K562 (cell line): ENCODE data around the gene ZNF837. TPM values are rescaled to one million over a fixed set of nuclear protein-coding genes. Genes with fewer than 3 reads are reported as not detected.

Experiments used
- ARID3B ChIP-seq: fragments of 250-450 bp; sonication (Bioruptor Pico); IDR thresholded peaks from 2 replicates; pipeline ENCODE4 v1.4.0; 2020; ENCODE audit warnings: borderline replicate concordance
- ASH1L ChIP-seq: fragments of 450-650 bp; IDR thresholded peaks from 2 replicates; pipeline ENCODE4 v1.6.1; 2018; ENCODE audit warnings: borderline replicate concordance, mild to moderate bottlenecking, low read depth; ENCODE audit not compliant: partially characterized antibody
- DIDO1 ChIP-seq: fragments of 450-650 bp; IDR thresholded peaks from 2 replicates; pipeline ENCODE4 v1.6.1; 2016; ENCODE audit warnings: low read depth, missing biosample characterization, missing genetic modification characterization
- ERF ChIP-seq: fragments of 450-650 bp; formaldehyde crosslinking; IDR thresholded peaks from 2 replicates; pipeline ENCODE4 v1.4.0; 2020; ENCODE audit warnings: mild to moderate bottlenecking, mixed read lengths
- FOSL1 ChIP-seq: fragments of 200-800 bp; sonication (Bioruptor generic); conservative IDR thresholded peaks from 2 replicates; pipeline ENCODE4 v1.6.1; 2016; ENCODE audit warnings: missing genetic modification characterization, missing compliant biosample characterization
- GMEB1 ChIP-seq: fragments of 250-450 bp; sonication (Bioruptor Pico); IDR thresholded peaks from 2 replicates; pipeline ENCODE4 v1.4.0; 2020; ENCODE audit warnings: mild to moderate bottlenecking
- MBD1 ChIP-seq: fragments of 250-450 bp; sonication (Bioruptor Pico); IDR thresholded peaks from 2 replicates; pipeline ENCODE4 v1.8.0; 2022; ENCODE audit warnings: inconsistent platforms
- MTA2 ChIP-seq: fragments of 450-650 bp; IDR thresholded peaks from 2 replicates; pipeline ENCODE4 v1.6.1; 2016; ENCODE audit warnings: low read depth
- NFXL1 ChIP-seq: fragments of 450-650 bp; formaldehyde crosslinking; IDR thresholded peaks from 2 replicates; pipeline ENCODE4 v1.4.0; 2021; ENCODE audit warnings: mild to moderate bottlenecking
- NR2C1 ChIP-seq, 2 experiments: fragments of 450-650 bp; IDR thresholded peaks; 2 replicates each; pipeline ENCODE4 v1.6.1; 2017; ENCODE audit warnings: mild to moderate bottlenecking in 2 of 2, antibody characterized with exemption in 1 of 2, inconsistent platforms in 1 of 2, missing compliant biosample characterization in 1 of 2, missing genetic modification characterization in 1 of 2
- NR4A1 ChIP-seq, 2 experiments: fragments of 250-450 bp in 1 of 2; fragments of 450-650 bp in 1 of 2; sonication (Bioruptor Pico) in 1 of 2; IDR thresholded peaks; 2 replicates each; pipeline versions ENCODE4 v1.4.0 to v1.6.1; 2016 to 2020; ENCODE audit warnings: mild to moderate bottlenecking in 2 of 2, missing compliant biosample characterization in 1 of 2, missing genetic modification characterization in 1 of 2, moderate library complexity in 1 of 2
- PHF8 ChIP-seq: fragments of 200-600 bp; sonication (generic); IDR thresholded peaks from 2 replicates; pipeline ENCODE4 v1.6.1; 2012; ENCODE audit warnings: mixed run types, mild to moderate bottlenecking, inconsistent platforms, low read length, moderate library complexity, borderline replicate concordance
- RB1 ChIP-seq: fragments of 450-650 bp; IDR thresholded peaks from 2 replicates; pipeline ENCODE4 v1.6.1; 2017; ENCODE audit warnings: low read depth, mild to moderate bottlenecking
- RBFOX2 ChIP-seq: fragments of 200-400 bp; formaldehyde crosslinking; IDR thresholded peaks from 2 replicates; pipeline ENCODE4 v1.6.1; 2017; ENCODE audit warnings: low read depth, mild to moderate bottlenecking, low read length, moderate library complexity
- SMARCC2 ChIP-seq: fragments of 450-650 bp; IDR thresholded peaks from 2 replicates; pipeline ENCODE4 v1.6.1; 2017; ENCODE audit warnings: antibody characterized with exemption, moderate library complexity, mild to moderate bottlenecking, low read depth
- TCF15 ChIP-seq: fragments of 250-450 bp; sonication (Bioruptor Pico); IDR thresholded peaks from 2 replicates; pipeline ENCODE4 v1.8.0; 2022; ENCODE audit warnings: moderate library complexity, mild to moderate bottlenecking, inconsistent platforms
- TRIM28 ChIP-seq: fragments of 450-650 bp; IDR thresholded peaks from 2 replicates; pipeline ENCODE4 v1.6.1; 2017
- ZEB2 ChIP-seq: fragments of 450-650 bp; IDR thresholded peaks from 2 replicates; pipeline ENCODE4 v1.6.1; 2016
- ZFP1 ChIP-seq: fragments of 450-650 bp; formaldehyde crosslinking; IDR thresholded peaks from 2 replicates; pipeline ENCODE4 v1.4.0; 2020; ENCODE audit warnings: mild to moderate bottlenecking, mixed read lengths
- ZNF431 ChIP-seq: sonication (generic); formaldehyde crosslinking; IDR thresholded peaks from 2 replicates; pipeline ENCODE4 v1.8.0; 2022; ENCODE audit warnings: mild to moderate bottlenecking, missing genetic modification reagents
- ZNF766 ChIP-seq: fragments of 200-800 bp; sonication (Bioruptor generic); conservative IDR thresholded peaks from 2 replicates; pipeline ENCODE4 v1.6.1; 2016; ENCODE audit warnings: missing genetic modification characterization, missing compliant biosample characterization
- ZZZ3 ChIP-seq: fragments of 450-650 bp; IDR thresholded peaks from 2 replicates; pipeline ENCODE4 v1.6.1; 2016; ENCODE audit warnings: antibody characterized with exemption, mild to moderate bottlenecking, moderate library complexity
- polyA plus RNA-seq, 8 experiments: library from polyadenylated mRNA; depleted of rRNA in 4 of 8; stranded (reverse) in 5 of 8; unstranded in 3 of 8; fragments of >200 nt; fragmentation: Nextera tagmentation in 2 of 8; fragmentation: Illumina TruSeq in 1 of 8; extraction: Ambion mirVana in 2 of 8; extraction: Trizol in 1 of 8; gene quantifications; 2 replicates each; pipeline versions ENCODE4 v1.2.1 to v1.2.3, GENCODE V29; 2011 to 2014; ENCODE audit warnings: inconsistent platforms in 1 of 8, missing spikeins in 1 of 8
- total RNA-seq, 7 experiments: library from RNA; depleted of rRNA in 6 of 7; stranded (reverse); fragments of >200 nt in 6 of 7; fragmentation: Illumina TruSeq in 2 of 7; extraction: Trizol in 2 of 7; gene quantifications; 2 replicates each; pipeline versions ENCODE4 v1.2.1 to v1.2.3, GENCODE V29; 2011 to 2021; ENCODE audit warnings: low replicate concordance in 1 of 7

The ZNF837 gene
- total and polyA plus RNA-seq, 9 of the 15 experiments (the other 6 are each of a cell fraction or from before 2014, with no cell fraction given): 0.11 to 2.1 (median 0.57) TPM; not detected in 4

GRCh38 chr19:58386576-58387337, 5.9 kb upstream of the ZNF837 start, which contains the start of gene RPS5 (continued):
- TF ChIP-seq ARID3B (CRISPR knock-in tag) (no peak), TRIM28 (no peak), ZZZ3 (no peak), SMARCC2 (no peak; the same call in 1 of the 2 replicates), MBD1 (CRISPR knock-in tag) (no peak), RBFOX2 (peak; percentile 96), ZFP1 (CRISPR knock-in tag) (no peak), ZEB2 (no peak), DIDO1 (peak; percentile 16; the same call in 1 of the 2 replicates), RB1 (peak; percentile 75), FOSL1 (tag) (no peak; the same call in 1 of the 2 replicates), ERF (CRISPR knock-in tag) (peak; percentile 85; the same call in 1 of the 2 replicates), ZNF431 (CRISPR knock-in tag) (peak; percentile 52; the same call in 1 of the 2 replicates), NR4A1 (CRISPR knock-in tag; IDR thresholded peaks at IDR 0.05) (no peak), NR4A1 (tag; IDR thresholded peaks at IDR 0.05) (peak; percentile 61; the same call in 1 of the 2 replicates), MTA2 (peak; percentile 83), NFXL1 (CRISPR knock-in tag) (no peak), PHF8 (peak; percentile 85; the same call in 1 of the 2 replicates), GMEB1 (CRISPR knock-in tag) (peak; percentile 95), ZNF766 (CRISPR knock-in tag) (peak; percentile 48; the same call in 1 of the 2 replicates), NR2C1 (IDR thresholded peaks at IDR 0.05) (peak; percentile 99), NR2C1 (tag; IDR thresholded peaks at IDR 0.05) (peak; percentile 100), ASH1L (peak; percentile 54), TCF15 (CRISPR knock-in tag) (no peak)
